ENCODE results near the gene FLNB. TPM values are rescaled to one million over a fixed set of nuclear protein-coding genes. Genes with fewer than 3 reads are reported as not detected.
A peak's percentile ranks its signal among the peaks of the same experiment; 100 is the strongest.

The FLNB gene
- total RNA-seq, 1 experiment from 2014 or later = 20.7 TPM

DNA sequence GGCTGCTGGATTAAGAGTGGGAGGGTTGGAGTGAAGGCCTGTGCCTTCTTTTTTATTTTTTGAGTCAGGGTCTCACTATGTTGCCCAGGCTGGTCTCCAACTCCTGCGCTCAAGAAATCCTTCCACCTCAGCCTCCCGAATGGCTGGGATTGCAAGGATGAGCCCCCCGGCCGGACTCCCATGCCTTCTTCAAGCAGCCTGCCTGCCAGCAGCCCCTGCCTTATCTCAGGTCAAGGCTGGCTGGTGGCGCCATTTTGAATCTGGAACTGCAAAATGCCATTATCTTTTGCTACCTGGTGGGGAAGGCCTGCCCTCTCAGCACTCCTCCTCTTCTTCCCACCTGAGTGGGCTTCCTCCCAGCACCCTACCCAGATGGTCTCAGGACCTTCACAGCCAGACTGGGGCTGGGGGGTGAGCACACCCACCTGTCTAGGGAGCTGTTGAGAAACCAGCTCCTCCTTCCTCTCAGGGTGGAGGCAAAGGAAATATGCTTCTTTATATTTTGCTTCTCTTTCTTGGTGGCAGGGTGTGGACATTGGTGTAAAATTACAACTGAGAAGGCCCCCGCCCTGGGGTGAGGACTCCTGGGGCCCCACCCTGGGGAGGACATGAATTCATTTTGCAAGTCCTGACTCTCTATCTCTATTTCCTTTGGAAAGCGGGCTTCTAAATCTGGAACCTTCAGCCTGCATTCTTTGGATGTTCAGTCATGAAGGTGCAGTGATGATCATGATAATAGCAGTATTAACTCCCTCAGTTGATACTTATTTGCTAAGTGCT lies 7.7 kb upstream of the FLNB start:
- in situ Hi-C loops (cut with HindIII; ENCODE audit: low pct_unique_long_range_greater_than_20kb, low sequenced_read_pairs) = no loop called here

DNA sequence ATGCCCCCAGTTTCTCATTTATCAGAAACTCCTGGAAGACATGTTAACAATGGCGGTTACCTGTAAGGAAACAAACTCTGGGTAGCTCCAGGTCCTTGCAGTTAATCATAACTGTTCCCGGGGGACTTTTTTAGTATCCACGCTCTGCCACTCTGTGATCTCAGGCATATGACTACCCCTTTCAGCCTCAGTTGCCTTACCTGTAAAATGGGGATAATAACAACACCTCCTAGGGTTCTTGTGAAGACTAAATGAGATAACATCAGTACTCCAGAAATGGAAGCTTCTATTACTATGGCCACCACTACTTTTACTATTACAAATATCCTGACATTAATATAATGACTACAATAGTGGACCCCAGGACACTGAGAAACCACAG lies 7.1 kb upstream of the FLNB start:
- no peak for DNase-seq (ENCODE audit: low read depth, low spot score)

More for the DNA sequence above, 7.7 kb upstream of the FLNB start:
- no peak for DNase-seq (ENCODE audit: low read depth, low spot score)

GRCh38 chr3:58001979-58002378 lies 6.2 kb upstream of the FLNB start:
- in situ Hi-C loops (cut with HindIII; ENCODE audit: low pct_unique_long_range_greater_than_20kb, low sequenced_read_pairs) = no loop called here
- no peak for DNase-seq (ENCODE audit: low read depth, low spot score)

More for the DNA sequence above, 7.1 kb upstream of the FLNB start:
- in situ Hi-C loops (cut with HindIII; ENCODE audit: low pct_unique_long_range_greater_than_20kb, low sequenced_read_pairs) = no loop called here

DNA sequence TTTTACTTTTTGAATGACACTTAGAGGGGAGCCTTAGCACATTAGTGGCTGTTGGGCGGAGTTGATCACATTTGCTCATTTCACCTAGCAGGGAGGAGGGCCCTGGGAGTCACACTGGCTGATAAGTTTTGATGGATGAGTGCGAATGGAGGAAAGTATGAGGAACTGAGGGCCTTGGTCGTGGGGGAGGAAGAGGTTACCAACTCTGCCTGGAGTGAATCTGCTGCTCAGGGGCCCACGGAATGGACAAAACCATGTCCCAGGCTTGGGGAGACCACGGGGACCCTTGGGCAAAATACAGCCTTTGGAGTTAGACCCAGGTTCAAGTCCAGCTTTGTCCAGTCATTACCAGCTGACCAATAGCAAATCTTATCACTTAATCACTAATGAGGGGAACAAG lies 5.1 kb upstream of the FLNB start:
- in situ Hi-C loops (cut with HindIII; ENCODE audit: low pct_unique_long_range_greater_than_20kb, low sequenced_read_pairs) = no loop called here
- no peak for DNase-seq (ENCODE audit: low read depth, low spot score)

GRCh38 chr3:58004973-58005372 lies 3.2 kb upstream of the FLNB start:
- DNase-seq (ENCODE audit: low read depth, low spot score) = no peak
- in situ Hi-C loops (cut with HindIII; ENCODE audit: low pct_unique_long_range_greater_than_20kb, low sequenced_read_pairs) = no loop called here

DNA sequence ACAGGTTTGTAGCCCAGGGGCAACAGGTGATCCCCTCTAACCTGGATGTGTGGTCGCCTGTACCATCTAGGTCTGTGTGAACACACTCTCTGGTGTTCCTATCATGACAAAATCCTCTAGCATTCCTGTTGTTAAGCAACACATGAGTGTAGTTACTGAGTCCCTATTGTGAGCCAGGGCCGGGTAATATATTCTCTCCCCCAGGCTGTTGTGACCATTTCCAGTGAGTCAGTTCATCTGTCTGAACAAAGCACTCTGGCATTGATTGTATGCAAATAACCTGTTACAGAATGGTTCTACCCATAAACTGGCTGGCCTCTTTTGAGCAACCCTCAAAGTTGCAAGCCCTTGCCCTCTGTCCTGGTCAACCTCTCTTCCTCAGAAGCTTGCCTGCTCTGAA lies 2.6 kb upstream of the FLNB start:
- peak; percentile 25 for DNase-seq (ENCODE audit: low read depth, low spot score)
- in situ Hi-C loops (cut with HindIII; ENCODE audit: low pct_unique_long_range_greater_than_20kb, low sequenced_read_pairs) = no loop called here

DNA sequence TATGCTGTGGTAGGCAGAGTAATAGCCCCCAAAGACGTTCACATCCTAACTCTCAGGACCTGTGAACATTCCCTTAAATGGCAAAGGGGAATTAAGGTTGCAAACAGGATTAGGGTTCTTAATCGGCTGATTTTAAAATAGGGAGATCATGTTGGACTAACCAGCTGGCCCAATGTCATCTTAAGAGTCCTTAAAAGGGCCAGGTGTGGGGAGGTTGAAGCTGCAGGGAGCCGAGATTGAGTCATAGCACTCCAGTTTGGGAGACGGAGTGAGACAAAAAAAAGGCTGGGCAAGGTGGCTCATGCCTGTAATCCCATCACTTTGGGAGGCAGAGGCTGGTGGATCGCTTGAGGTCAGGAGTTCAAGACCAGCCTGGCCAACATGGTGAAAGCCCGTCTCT lies 1.6 kb upstream of the FLNB start:
- no peak for DNase-seq (ENCODE audit: low read depth, low spot score)
- in situ Hi-C loops (cut with HindIII; ENCODE audit: low pct_unique_long_range_greater_than_20kb, low sequenced_read_pairs) = no loop called here

- in situ Hi-C loops (cut with HindIII; ENCODE audit: low pct_unique_long_range_greater_than_20kb, low sequenced_read_pairs) = no loop called here
- no peak for DNase-seq (ENCODE audit: low read depth, low spot score)
Observed at GRCh38 chr3:58009026-58009748, 965 bp downstream of the FLNB start.

DNA sequence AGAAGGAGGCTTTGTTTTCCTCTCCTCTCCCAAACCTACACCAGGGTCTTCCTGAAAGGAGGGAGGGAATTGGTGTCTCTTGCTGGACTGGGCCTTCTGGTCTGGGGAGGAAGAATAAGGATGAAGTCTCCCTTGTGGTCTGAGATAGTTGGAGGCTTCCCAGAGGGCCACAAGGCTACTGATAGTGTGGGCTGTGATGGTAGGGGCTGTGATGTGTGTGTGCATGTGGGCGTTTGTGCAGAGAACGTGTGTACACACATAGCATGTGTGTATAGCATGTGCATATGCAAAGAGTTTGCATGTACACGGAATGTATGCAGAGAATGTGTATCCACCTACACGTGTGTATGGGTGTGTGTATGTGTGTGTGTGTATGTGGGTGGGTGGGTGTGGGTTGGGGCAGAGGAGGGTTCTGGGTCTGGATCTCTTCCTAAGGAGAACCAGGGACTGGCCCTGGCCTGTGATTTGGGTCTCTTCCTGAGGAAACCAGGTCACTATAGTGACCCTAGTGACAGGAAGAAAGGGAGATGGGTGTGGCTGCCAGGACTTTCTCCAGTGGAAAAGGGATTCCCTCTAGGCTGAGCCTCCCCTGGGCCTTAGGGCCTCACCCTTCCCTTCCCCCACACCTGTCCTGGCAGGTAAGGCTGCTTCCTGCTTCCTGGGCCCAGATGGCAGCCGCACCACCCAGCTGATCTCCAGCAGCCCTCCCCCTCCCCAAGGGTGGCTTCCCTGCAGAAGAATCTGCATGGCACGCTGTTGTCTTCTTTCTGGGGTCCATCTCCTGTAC lies 1.7 kb downstream of the FLNB start:
- in situ Hi-C loops (cut with HindIII; ENCODE audit: low pct_unique_long_range_greater_than_20kb, low sequenced_read_pairs) = no loop called here
- no peak for DNase-seq (ENCODE audit: low read depth, low spot score)

- DNase-seq (ENCODE audit: low read depth, low spot score) = no peak
- in situ Hi-C loops (cut with HindIII; ENCODE audit: low pct_unique_long_range_greater_than_20kb, low sequenced_read_pairs) = no loop called here
Observed at GRCh38 chr3:58010562-58010961, 2.3 kb downstream of the FLNB start.

DNA sequence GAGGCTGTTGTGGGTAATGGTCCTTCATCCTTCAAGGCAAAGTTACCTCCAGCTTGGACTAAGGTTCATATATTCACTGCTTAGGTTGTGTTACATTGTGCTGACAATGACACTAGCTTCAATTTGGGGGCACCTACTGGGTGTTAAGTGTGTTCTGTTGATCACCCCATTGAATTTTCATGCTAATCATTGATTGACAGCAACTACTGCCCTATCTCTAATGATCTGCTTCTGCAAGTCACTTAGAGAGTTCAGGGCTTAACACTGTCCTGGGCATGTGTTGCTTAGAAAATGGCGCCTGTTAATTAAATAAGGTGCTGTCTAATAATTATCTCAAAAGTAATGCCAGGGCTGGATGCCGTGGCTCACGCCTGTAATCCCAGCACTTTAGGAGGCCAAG lies 3.4 kb downstream of the FLNB start:
- in situ Hi-C loops (cut with HindIII; ENCODE audit: low pct_unique_long_range_greater_than_20kb, low sequenced_read_pairs) = no loop called here
- no peak for DNase-seq (ENCODE audit: low read depth, low spot score)

GRCh38 chr3:58012302-58012701 lies 4.1 kb downstream of the FLNB start:
- in situ Hi-C loops (cut with HindIII; ENCODE audit: low pct_unique_long_range_greater_than_20kb, low sequenced_read_pairs) = no loop called here
- no peak for DNase-seq (ENCODE audit: low read depth, low spot score)

- DNase-seq (ENCODE audit: low read depth, low spot score) = no peak
- in situ Hi-C loops (cut with HindIII; ENCODE audit: low pct_unique_long_range_greater_than_20kb, low sequenced_read_pairs) = no loop called here
Observed at GRCh38 chr3:58013099-58013498, 4.9 kb downstream of the FLNB start.

DNA sequence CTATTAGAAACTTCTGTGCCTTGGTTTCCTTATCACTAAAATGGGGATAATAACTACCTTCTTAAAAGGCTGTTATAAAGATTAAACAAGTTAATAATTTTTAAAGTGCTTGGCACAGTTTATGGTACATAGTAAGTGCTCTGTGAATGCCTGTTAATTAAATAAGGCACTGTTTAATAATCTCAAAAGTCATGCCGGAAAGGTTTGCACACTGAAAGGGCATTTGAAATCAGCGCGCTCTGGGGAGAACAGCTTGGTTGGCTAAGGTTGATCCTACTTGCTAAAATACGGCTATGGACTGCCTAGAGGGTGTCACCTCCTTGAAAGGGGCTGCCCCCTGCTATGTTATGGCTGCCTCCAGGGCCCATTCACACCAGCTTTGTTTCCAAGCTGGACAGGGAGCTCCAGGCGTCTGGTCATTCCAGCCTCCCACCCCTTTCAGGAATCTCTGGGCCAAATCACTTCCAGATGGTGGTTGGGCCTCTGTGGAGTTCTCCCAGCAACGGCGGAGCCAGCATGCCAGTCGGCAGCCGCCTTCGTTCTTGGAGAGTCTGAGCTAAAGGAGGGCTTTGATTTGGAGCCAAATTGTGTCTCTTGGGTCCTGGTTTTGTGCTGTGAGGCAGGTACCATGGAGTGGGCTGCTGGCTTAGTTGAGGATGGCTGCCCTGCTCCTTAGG lies 5.9 kb downstream of the FLNB start:
- no peak for DNase-seq (ENCODE audit: low read depth, low spot score)
- in situ Hi-C loops (cut with HindIII; ENCODE audit: low pct_unique_long_range_greater_than_20kb, low sequenced_read_pairs) = no loop called here

GRCh38 chr3:58015520-58015915 lies 7.3 kb downstream of the FLNB start:
- no peak for DNase-seq (ENCODE audit: low read depth, low spot score)
- in situ Hi-C loops (cut with HindIII; ENCODE audit: low pct_unique_long_range_greater_than_20kb, low sequenced_read_pairs) = no loop called here

GRCh38 chr3:58016710-58017109 lies 8.5 kb downstream of the FLNB start:
- in situ Hi-C loops (cut with HindIII; ENCODE audit: low pct_unique_long_range_greater_than_20kb, low sequenced_read_pairs) = no loop called here
- no peak for DNase-seq (ENCODE audit: low read depth, low spot score)

GRCh38 chr3:58018892-58019742 lies 10.9 kb downstream of the FLNB start:
- DNase-seq (ENCODE audit: low read depth, low spot score) = no peak
- in situ Hi-C loops (cut with HindIII; ENCODE audit: low pct_unique_long_range_greater_than_20kb, low sequenced_read_pairs) = no loop called here
